Measurements from ENCODE around the gene UQCRQ. TPM values are rescaled to one million over a fixed set of nuclear protein-coding genes. Genes with fewer than 3 reads are reported as not detected.

The UQCRQ gene
- total RNA-seq, 1 donor: 134 TPM

DNA sequence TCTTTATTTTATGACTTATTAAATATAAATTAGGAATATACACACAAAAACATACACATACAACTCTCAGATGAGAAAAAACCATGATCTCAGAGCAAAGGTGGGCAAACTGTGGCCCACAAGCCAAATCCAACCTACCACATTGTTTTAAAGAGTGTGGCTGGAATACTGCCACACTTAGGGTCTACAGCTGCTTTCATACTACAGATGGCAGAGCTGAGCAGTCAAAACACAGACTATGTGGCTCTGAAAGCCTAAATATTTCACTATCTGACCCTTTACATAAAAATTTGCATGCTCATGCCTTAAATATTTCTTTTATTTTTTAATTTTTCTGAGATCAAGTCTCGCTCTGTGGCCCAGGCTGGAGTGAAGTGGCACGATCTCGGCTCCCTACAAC is 35.3 kb downstream of the UQCRQ start:
- H3K4me3 ChIP-seq (ENCODE audit: low read depth, low read length): no peak overlapping the region
- TF ChIP-seq, protein P1, sequence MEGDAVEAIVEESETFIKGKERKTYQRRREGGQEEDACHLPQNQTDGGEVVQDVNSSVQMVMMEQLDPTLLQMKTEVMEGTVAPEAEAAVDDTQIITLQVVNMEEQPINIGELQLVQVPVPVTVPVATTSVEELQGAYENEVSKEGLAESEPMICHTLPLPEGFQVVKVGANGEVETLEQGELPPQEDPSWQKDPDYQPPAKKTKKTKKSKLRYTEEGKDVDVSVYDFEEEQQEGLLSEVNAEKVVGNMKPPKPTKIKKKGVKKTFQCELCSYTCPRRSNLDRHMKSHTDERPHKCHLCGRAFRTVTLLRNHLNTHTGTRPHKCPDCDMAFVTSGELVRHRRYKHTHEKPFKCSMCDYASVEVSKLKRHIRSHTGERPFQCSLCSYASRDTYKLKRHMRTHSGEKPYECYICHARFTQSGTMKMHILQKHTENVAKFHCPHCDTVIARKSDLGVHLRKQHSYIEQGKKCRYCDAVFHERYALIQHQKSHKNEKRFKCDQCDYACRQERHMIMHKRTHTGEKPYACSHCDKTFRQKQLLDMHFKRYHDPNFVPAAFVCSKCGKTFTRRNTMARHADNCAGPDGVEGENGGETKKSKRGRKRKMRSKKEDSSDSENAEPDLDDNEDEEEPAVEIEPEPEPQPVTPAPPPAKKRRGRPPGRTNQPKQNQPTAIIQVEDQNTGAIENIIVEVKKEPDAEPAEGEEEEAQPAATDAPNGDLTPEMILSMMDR (IDR thresholded peaks at IDR 0.05; ENCODE audit: insufficient read depth, low read depth, low read length): peak; percentile 4
- DNase-seq (ENCODE audit: low read depth): no peak

DNA sequence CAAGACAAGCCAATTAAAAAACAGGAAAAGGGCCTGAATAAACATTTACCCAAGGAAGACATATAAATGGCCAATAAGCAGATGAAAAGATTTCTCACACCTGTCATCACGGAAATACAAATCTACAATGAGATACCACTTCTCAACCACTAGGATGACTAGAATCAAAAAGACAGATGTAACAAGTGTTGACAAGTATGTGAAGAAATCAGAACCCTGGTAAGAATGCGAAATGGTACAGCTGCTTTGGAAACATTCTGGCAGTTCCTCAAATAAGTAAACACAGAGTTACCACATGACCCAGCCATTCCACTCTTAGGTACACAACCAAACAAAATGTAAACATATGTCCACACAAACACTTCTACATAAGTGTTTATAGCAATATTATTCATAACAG is 39.5 kb downstream of the UQCRQ start:
- peak; percentile 85 for DNase-seq (ENCODE audit: low read depth)
- TF ChIP-seq, protein P1 (IDR thresholded peaks at IDR 0.05; ENCODE audit: insufficient read depth, low read depth, low read length): peak; percentile 30
- H3K4me3 ChIP-seq (ENCODE audit: low read depth, low read length): no peak overlapping the region

DNA sequence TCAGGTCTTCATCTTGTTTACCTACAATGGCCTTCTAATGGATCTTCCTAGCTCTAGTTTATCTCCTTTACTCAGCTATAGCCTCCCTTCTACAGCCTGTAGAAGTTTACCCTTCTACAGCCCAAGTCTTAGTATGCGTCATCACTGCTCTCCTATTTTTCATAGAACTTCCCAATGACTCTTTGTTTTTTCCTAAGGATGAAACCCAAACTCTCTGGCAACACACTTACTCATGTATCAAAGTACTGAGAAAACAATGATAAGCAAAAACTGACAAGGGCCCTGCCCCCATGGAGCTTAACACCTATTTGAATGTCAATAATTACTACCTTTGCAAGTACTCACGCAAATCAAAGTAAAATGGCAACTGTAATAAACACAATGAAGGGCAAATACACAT is 40.7 kb downstream of the UQCRQ start:
- H3K4me3 ChIP-seq (ENCODE audit: low read depth, low read length): no peak overlapping the region
- TF ChIP-seq, protein P1 (IDR thresholded peaks at IDR 0.05; ENCODE audit: insufficient read depth, low read depth, low read length): no peak
- no peak for DNase-seq (ENCODE audit: low read depth)

GRCh38 chr5:132909702-132910101 is 43.3 kb downstream of the UQCRQ start:
- TF ChIP-seq, protein P1 (IDR thresholded peaks at IDR 0.05; ENCODE audit: insufficient read depth, low read depth, low read length): no peak
- H3K4me3 ChIP-seq (ENCODE audit: low read depth, low read length): no peak overlapping the region
- no peak for DNase-seq (ENCODE audit: low read depth)

DNA sequence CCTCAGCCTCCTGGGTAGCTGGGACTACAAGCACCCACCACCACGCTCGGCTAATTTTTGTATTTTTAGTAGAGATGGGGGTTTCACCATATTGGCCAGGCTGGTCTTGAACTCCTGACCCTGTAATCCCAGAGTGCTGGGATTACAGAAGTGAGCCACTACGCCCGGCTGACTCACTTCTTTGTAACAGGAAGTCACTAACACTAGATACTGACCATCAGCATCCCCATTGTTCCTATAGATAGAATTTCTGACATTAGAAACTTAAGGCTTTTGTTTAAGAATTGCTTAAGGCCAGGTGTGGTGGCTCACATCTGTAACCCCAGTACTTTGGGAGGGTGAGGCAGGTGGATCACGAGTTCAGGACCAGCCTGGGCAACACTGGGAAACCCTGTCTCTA is 49.2 kb downstream of the UQCRQ start:
- no peak for DNase-seq (ENCODE audit: low read depth)
- TF ChIP-seq, protein P1 (IDR thresholded peaks at IDR 0.05; ENCODE audit: insufficient read depth, low read depth, low read length): no peak
- no peak overlapping the region for H3K4me3 ChIP-seq (ENCODE audit: low read depth, low read length)

- TF ChIP-seq, protein P1 (IDR thresholded peaks at IDR 0.05; ENCODE audit: insufficient read depth, low read depth, low read length): no peak
- H3K4me3 ChIP-seq (ENCODE audit: low read depth, low read length): no peak overlapping the region
- DNase-seq (ENCODE audit: low read depth): no peak
These were observed 49.6 kb downstream of the UQCRQ start for GRCh38 chr5:132916086-132916485.

Small RNAs within 50 kb of the gene (small RNA-seq; reads per million reads assigned to genes)
- not detected for gene RNA5SP192

Other genes starting within 250 kb of the UQCRQ start
- not detected in 2 replicates for gene IL13, start 208.5 kb upstream of the UQCRQ start, total RNA-seq
- gene IL4, start 192.7 kb upstream of the UQCRQ start, total RNA-seq: not detected in 2 replicates
- gene KIF3A, start 129.1 kb upstream of the UQCRQ start, total RNA-seq: 9.7 and 13.0 TPM in 2 replicates
- gene CCNI2, start 119.2 kb upstream of the UQCRQ start, total RNA-seq: under 0.01 TPM in 1 of 2 replicates, not detected in the other
- 43.5 and 51.4 TPM in 2 replicates for gene SEPTIN8, start 89.4 kb upstream of the UQCRQ start, total RNA-seq
- under 0.01 TPM in 2 replicates for gene SOWAHA, start 53.3 kb upstream of the UQCRQ start, total RNA-seq
- gene SHROOM1, start 36.0 kb upstream of the UQCRQ start, total RNA-seq: 6.1 and 6.5 TPM in 2 replicates
- not detected in 2 replicates for gene GDF9, start 173 bp upstream of the UQCRQ start, total RNA-seq
- gene LEAP2, start 7.0 kb downstream of the UQCRQ start, total RNA-seq: under 0.01 and 0.32 TPM in 2 replicates
- gene AFF4, start 97.0 kb downstream of the UQCRQ start, total RNA-seq: 74.1 and 95.0 TPM in 2 replicates
- gene ZCCHC10, start 159.9 kb downstream of the UQCRQ start, total RNA-seq: 11.0 and 25.5 TPM in 2 replicates
- gene HSPA4, start 185.4 kb downstream of the UQCRQ start, total RNA-seq: 104 and 187 TPM in 2 replicates

Measured in fibroblast of villous mesenchyme (primary cell).